Duodenal mucosa (tissue), 2 donors: ENCODE data around the gene MYDGF.

ENCODE experiments used
- H3K27ac ChIP-seq: one replicate; pipeline ENCODE4 v1.7.0; 2013; ENCODE audit warnings: low read depth, low read length
- H3K27me3 ChIP-seq, 2 donors: one replicate each; pipeline ENCODE4 v1.7.0; 2013; ENCODE audit warnings: low read length in 2 of 2, control low read depth in 1 of 2; ENCODE audit not compliant: insufficient read depth in 2 of 2, control insufficient read depth in 1 of 2
- H3K36me3 ChIP-seq, 2 donors: one replicate each; pipeline ENCODE4 v1.7.0; 2013; ENCODE audit warnings: low read length in 2 of 2, control low read depth in 1 of 2; ENCODE audit not compliant: insufficient read depth in 2 of 2, control insufficient read depth in 1 of 2
- H3K4me1 ChIP-seq, 2 donors: one replicate each; pipeline ENCODE4 v1.7.0; 2013; ENCODE audit warnings: low read length in 2 of 2, control low read depth in 1 of 2; ENCODE audit not compliant: insufficient read depth in 2 of 2, control insufficient read depth in 1 of 2
- H3K4me3 ChIP-seq, 2 donors: one replicate each; pipeline ENCODE4 v1.7.0; 2013; ENCODE audit warnings: low read length in 2 of 2, low read depth in 1 of 2
- H3K9ac ChIP-seq, 2 donors: one replicate each; pipeline ENCODE4 v1.7.0; 2013; ENCODE audit warnings: low read length in 2 of 2, low read depth in 1 of 2
- H3K9me3 ChIP-seq, 2 donors: one replicate each; pipeline ENCODE4 v1.7.0; 2013; ENCODE audit warnings: low read length in 2 of 2, control low read depth in 1 of 2; ENCODE audit not compliant: control insufficient read depth in 1 of 2

Gene MYDGF

GRCh38 chr19:4613254-4613751 is 56.8 kb downstream of the MYDGF start:
- no peaks in the 10 kb centered on the region for H3K9me3 ChIP-seq
- H3K36me3 ChIP-seq, result no peaks in the 10 kb centered on the region
- no peak overlapping the region for H3K9ac ChIP-seq
- H3K4me1 ChIP-seq, result no peaks in the 10 kb centered on the region
- peaks cover 0 to under 1% of the 10 kb centered on the region in 2 donors for H3K27me3 ChIP-seq
- no peak overlapping the region for H3K4me3 ChIP-seq
- no peak overlapping the region for H3K27ac ChIP-seq

GRCh38 chr19:4609878-4610511 is 60.1 kb downstream of the MYDGF start:
- Histone ChIP-seq H3K9ac (no peak overlapping the region), H3K9me3 (no peaks in the 10 kb centered on the region), H3K4me1 (no peaks in the 10 kb centered on the region), H3K4me3 (no peak overlapping the region), H3K27me3 (peaks cover 5 to 13% of the 10 kb centered on the region in 2 donors), H3K27ac (no peak overlapping the region), H3K36me3 (no peaks in the 10 kb centered on the region)
